ENCODE data around the gene SMG6.

DNA sequence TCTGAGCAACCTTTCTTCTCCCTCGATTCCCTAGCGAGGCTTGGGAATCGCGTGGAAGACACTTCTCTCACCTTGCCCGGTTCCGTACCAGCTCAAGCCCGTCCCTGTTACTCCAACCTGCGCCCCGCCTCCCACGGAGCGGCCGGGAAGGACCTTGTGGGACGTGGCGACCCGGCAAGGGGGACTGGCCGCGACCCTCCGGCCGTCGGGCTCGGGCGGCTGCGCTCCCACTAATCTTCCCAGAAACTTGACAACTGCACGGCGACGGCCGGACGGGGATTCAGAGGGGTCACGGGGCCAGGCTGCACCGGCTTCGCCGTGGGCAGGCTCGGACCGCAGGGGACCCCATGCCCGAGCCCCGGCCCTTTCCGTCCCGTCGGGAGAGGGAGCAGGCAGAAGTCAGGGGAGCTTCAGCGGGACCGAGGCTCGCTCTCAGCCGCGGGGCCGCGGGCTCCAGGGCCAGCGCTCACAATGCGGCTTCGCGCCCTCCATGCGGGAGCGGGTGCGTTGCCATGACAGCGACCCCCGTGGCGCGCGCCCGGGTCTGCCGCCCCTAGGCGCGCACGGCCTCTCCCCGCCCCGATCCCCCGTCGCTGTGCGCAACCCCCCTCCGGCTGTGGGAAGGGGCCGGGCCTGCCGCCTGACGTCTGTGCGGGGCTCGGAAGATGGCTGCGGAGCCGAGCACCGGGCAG lies 33.4 kb upstream of the SMG6 start, which contains the start of gene SGSM2:
- TF ChIP-seq ZNF510 (CRISPR knock-in tag; IDR thresholded peaks at IDR 0.05; ENCODE audit: low read depth) (no peak), ZFY (CRISPR knock-in tag; IDR thresholded peaks at IDR 0.05) (no peak), CBX5 (CRISPR knock-in tag; IDR thresholded peaks at IDR 0.05; ENCODE audit: borderline replicate concordance) (no peak), ZNF24 (IDR thresholded peaks at IDR 0.05) (no peak), CHD2 (IDR thresholded peaks at IDR 0.05; ENCODE audit: low read depth, low read length) (no peak), ZNF10 (CRISPR knock-in tag; IDR thresholded peaks at IDR 0.05; ENCODE audit: borderline replicate concordance, low read depth) (no peak), HOXA7 (CRISPR knock-in tag; IDR thresholded peaks at IDR 0.05) (no peak), POLR2AphosphoS5 (IDR thresholded peaks at IDR 0.05; ENCODE audit: low read depth, low read length) (no peak)
- TF ChIP-seq, protein P1, sequence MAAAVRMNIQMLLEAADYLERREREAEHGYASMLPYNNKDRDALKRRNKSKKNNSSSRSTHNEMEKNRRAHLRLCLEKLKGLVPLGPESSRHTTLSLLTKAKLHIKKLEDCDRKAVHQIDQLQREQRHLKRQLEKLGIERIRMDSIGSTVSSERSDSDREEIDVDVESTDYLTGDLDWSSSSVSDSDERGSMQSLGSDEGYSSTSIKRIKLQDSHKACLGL (CRISPR knock-in tag; IDR thresholded peaks at IDR 0.05), result peak; percentile 6; the same call in 1 of the 2 replicates
- TF ChIP-seq, protein P2, sequence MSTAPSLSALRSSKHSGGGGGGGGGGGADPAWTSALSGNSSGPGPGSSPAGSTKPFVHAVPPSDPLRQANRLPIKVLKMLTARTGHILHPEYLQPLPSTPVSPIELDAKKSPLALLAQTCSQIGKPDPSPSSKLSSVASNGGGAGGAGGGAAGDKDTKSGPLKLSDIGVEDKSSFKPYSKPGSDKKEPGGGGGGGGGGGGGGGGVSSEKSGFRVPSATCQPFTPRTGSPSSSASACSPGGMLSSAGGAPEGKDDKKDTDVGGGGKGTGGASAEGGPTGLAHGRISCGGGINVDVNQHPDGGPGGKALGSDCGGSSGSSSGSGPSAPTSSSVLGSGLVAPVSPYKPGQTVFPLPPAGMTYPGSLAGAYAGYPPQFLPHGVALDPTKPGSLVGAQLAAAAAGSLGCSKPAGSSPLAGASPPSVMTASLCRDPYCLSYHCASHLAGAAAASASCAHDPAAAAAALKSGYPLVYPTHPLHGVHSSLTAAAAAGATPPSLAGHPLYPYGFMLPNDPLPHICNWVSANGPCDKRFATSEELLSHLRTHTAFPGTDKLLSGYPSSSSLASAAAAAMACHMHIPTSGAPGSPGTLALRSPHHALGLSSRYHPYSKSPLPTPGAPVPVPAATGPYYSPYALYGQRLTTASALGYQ (CRISPR knock-in tag; IDR thresholded peaks at IDR 0.05), result no peak
- TF ChIP-seq, protein P3, sequence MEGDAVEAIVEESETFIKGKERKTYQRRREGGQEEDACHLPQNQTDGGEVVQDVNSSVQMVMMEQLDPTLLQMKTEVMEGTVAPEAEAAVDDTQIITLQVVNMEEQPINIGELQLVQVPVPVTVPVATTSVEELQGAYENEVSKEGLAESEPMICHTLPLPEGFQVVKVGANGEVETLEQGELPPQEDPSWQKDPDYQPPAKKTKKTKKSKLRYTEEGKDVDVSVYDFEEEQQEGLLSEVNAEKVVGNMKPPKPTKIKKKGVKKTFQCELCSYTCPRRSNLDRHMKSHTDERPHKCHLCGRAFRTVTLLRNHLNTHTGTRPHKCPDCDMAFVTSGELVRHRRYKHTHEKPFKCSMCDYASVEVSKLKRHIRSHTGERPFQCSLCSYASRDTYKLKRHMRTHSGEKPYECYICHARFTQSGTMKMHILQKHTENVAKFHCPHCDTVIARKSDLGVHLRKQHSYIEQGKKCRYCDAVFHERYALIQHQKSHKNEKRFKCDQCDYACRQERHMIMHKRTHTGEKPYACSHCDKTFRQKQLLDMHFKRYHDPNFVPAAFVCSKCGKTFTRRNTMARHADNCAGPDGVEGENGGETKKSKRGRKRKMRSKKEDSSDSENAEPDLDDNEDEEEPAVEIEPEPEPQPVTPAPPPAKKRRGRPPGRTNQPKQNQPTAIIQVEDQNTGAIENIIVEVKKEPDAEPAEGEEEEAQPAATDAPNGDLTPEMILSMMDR (CRISPR knock-in tag; IDR thresholded peaks at IDR 0.05), result no peak
- TF ChIP-seq, protein P4, sequence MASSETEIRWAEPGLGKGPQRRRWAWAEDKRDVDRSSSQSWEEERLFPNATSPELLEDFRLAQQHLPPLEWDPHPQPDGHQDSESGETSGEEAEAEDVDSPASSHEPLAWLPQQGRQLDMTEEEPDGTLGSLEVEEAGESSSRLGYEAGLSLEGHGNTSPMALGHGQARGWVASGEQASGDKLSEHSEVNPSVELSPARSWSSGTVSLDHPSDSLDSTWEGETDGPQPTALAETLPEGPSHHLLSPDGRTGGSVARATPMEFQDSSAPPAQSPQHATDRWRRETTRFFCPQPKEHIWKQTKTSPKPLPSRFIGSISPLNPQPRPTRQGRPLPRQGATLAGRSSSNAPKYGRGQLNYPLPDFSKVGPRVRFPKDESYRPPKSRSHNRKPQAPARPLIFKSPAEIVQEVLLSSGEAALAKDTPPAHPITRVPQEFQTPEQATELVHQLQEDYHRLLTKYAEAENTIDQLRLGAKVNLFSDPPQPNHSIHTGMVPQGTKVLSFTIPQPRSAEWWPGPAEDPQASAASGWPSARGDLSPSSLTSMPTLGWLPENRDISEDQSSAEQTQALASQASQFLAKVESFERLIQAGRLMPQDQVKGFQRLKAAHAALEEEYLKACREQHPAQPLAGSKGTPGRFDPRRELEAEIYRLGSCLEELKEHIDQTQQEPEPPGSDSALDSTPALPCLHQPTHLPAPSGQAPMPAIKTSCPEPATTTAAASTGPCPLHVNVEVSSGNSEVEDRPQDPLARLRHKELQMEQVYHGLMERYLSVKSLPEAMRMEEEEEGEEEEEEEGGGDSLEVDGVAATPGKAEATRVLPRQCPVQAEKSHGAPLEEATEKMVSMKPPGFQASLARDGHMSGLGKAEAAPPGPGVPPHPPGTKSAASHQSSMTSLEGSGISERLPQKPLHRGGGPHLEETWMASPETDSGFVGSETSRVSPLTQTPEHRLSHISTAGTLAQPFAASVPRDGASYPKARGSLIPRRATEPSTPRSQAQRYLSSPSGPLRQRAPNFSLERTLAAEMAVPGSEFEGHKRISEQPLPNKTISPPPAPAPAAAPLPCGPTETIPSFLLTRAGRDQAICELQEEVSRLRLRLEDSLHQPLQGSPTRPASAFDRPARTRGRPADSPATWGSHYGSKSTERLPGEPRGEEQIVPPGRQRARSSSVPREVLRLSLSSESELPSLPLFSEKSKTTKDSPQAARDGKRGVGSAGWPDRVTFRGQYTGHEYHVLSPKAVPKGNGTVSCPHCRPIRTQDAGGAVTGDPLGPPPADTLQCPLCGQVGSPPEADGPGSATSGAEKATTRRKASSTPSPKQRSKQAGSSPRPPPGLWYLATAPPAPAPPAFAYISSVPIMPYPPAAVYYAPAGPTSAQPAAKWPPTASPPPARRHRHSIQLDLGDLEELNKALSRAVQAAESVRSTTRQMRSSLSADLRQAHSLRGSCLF (CRISPR knock-in tag; IDR thresholded peaks at IDR 0.05; ENCODE audit: borderline replicate concordance), result no peak

Measured in HepG2 (cell line).